Activated CD8-positive, alpha-beta memory T cell treated with anti-CD3 and anti-CD28 coated beads, Interleukin-2, amount 50 U/mL, for 1 hour (primary cell): ENCODE measurements around the gene TWIST2.

Experiments
- DNase-seq: peaks from one replicate; pipeline ENCODE4 v3.0.0-alpha.2; 2020; ENCODE audit errors: extremely low read depth

Gene TWIST2

DNA sequence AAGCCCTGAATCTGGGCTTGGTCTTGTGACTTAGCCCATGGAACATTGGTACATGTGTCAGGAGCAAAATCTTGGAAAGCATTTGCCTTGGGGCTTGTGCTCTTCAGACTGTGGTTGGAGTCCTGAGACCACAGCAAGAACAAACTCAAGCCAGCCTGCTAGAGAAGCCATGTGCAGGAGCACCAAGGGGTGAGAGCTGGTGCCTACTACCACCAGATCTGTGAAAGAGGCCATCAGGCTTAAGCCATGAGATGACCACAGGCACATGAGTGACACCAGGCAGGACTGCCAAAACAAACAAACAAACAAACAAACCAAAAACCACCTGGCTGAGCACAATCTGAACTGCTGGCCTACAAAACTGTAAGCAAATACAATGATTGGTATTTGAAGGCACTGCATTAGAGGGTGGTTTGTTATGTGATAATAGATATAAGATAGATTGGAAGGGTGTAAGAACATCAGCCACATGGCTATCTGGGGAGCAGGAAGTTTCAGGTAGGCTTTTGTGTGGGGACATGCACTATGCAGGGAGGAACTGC is 9.0 kb upstream of the TWIST2 start:
- DNase-seq: no peak

DNA sequence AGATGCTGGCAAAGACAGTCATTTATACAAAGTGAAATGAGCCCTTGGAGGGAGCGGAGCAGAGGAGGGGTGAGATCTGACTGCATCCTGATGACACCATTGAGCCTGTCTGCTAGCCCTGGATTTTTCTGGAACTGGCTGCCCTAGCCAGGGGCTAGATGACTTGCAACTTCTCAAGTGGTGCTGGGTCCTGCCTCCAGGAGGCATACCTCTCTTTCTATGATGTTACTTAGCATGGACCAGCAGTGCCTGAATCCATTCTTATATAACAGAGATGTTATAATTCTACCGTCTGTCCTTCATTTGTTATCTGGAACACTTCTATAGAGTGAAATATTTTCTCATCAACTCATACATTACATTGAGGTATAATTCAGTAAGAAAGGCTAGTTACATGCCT is 8.5 kb upstream of the TWIST2 start:
- DNase-seq: no peak

DNA sequence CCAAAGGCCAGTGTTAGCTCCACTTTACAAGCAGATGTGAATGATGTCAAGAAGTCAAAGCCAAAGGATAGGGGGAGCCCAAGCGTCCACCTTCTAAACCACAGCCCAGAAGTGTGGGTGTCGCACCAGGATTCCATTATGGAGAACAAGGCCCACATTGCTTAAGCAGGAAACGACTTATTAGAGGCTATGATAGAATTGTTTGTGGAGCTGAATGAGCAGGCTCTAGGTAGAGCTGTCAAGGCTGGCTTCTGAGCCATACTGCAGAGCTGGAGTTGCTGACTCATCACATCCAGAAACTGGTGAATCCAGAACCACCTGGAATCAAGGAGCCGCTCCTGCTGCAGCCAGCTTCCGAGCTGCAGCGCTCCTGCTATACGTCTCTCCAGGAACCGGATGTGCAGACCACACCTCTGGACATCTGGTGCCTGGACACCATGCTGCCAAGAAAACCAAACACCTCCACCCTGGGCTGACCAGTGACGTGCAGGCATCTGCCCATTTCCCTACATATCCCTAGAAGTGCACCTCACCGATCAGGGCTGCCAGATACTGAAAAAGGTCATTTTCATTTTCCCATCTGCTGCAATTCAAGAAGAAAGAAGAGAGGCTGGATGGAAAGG is 6.2 kb upstream of the TWIST2 start:
- DNase-seq: no peak

DNA sequence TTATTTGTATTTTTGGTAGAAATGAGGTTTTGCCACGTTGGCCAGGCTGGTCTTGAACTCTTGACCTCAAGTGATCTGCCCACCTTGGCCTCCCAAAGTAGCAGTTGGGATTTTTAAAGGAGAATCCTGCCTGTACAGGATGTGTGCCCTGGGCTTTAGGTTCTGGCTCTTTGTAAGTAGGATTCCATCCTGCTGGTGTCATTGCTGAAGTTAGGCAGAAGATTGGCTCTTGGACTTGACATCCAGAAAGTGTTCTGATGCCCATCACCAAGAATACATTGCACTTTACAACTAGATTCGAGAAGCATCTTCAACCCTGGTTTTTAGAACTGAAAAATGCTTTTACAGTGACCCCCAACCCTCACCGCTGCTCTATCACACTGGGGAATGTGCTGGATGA is 4.4 kb upstream of the TWIST2 start:
- DNase-seq: no peak

DNA sequence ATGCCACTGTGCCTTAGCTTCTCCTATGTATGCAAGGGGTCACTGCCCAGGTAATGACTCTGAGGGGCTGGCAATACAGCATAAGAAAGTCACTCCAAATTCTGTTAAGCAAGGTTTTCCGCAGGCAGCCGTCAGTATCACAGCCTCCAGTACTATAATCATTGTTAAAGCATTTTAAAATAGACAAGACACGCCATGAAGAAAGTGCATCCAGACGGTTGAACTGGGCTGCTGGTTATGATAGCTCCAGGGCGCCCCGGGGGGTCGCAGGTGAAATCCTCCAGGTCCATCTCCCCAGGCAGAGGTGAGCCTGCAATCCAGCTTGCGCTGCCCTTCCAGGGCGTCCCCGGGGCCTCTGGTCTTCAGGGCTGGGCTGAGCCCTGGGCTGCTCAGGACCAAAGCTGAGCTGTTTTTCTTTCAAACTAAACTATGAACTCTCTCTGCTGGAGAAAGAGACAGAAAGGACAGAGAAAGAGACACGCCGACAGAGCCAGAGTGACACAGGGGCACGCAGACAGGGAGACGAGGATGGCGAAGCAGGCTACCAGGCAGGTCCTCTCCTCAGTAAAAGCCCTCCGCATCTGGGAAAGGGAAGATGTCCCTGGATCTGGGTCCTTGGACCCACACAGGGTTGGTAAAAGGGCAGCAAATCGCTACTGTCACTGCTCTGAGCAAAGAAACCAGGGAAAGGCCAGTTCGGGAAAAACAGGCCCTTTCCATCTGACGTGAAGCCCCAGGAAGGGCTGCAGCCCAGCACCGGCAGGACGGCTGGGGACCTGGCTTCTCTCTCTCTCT is 2.1 kb upstream of the TWIST2 start:
- no peak for DNase-seq

DNA sequence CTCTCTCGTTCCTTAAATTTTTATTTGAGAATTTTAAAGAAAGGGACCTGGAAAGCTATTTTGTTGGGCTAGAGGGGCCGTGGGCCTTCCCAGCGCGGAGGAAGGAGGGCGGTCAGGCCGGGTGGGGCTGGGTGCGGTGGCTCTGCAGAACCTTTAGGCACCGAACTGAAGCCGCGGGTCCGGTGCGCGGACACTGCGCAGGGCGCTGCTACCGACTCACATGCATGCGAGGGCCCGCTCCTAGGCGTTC is 1.6 kb upstream of the TWIST2 start:
- no peak for DNase-seq

DNA sequence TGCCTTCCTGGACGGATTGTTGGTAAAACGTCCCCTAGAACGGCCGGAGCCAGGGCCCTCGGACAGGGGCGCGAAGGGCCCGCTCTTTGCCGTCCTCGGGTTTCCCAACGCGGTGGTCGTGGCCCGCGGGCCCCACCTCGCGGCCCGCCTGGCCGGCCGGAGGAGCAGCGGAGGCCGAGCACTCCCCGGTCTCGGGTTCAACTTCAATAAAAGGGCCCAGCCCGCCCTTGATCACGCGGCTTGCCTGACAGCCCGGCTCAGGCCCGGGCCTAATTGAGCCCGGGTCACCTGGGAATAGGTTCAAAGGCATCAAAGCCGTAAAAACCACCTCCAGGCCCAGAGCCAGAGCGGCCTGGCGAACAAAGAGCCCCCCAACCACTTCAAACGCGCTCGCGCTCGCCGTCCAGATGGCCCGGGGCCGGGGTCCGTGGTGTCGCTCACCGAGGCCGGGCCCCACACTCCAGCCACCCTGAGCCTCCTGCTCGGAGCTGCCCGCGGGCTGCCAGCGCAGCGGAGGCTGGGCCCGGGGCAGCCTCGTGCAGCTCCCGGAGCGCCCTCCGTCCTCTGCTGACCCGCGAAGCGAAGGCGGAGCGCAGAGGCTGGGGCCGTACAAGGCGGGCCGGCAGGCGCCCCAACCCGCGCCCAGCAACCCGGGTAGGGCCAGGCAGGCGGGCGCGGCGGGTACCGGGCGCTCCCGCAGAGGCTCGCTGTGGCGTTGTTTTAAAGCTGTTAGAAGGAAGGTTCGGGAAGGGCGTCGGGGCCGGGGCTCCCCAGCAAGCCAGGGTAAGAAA is 1.1 kb upstream of the TWIST2 start:
- no peak for DNase-seq

DNA sequence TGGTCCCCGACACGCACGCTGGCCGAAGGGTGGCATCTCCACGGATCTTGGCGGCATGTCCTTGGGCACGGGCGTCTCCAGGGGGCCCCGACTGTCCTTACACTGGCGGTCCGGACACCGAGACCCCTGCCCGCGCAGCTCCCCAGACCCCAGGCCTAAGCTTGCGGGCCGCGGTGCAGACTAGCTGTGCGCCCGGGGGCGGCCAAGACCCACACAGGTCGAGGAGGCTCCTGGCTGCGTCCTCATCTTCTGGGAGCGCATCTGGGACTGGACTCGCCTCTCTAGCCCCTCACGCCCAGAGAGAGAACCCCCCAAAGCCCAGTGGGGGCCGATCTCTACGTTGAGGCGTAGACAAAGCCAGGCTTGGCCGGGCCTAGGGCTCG is 475 bp upstream of the TWIST2 start:
- DNase-seq: no peak

DNA sequence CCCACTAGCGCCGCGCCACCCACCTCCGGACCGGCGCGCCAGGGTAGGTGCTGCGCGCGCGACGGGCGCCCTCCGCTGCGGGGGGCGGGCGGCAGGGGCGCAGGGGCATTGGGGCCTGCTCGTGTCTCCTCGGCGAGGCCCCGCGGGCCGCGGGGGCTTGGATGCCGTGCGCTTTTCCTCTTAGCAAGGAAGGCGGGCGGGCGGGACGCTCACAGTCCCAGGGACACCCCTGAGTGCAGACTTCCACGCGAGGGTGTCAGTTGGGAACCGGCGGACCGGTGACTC is 748 bp downstream of the TWIST2 start:
- no peak for DNase-seq

DNA sequence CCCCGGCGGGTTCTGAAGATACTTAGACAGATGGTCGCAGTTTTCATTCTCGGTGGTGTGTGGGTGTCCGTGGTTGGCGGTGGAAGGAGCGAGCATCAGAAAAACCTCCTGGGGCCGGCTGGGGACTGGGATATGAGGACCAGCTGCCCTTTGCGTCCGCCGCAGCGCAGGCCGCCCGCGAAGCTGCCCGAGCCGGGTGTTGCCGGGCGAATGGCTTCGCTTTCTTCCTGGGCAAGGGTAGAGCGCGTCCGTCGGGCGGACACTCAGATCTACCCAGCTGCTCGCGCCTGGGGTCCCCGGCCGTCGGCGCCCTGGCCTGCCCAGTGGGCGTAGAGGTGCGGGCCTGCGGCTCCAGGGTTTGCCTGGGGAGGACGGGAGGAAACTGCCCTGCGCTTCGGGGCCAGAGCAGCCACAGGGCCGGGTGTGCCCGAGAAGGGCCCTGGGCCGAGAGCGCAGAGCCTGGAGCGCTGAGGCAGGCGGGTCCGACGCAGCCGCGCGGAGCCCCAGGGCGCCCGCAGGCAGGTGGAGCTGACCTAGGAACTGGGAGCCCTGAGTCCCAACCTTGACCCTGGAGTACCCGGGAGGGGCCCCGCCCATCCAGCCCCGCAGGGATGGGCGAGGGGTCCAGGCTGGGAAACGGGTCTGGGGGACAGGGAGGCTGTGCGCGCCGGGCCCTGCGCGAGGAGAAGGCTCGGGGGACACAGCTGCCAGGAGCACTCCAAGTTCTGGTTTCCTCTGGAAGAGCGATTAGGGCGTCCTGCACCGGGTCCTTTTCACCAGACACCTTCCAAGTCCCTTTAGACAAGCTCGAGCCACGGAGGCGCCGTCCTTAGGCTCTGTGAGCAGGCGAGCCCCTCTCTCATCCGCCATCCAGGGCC is 1.3 kb downstream of the TWIST2 start:
- no peak for DNase-seq

DNA sequence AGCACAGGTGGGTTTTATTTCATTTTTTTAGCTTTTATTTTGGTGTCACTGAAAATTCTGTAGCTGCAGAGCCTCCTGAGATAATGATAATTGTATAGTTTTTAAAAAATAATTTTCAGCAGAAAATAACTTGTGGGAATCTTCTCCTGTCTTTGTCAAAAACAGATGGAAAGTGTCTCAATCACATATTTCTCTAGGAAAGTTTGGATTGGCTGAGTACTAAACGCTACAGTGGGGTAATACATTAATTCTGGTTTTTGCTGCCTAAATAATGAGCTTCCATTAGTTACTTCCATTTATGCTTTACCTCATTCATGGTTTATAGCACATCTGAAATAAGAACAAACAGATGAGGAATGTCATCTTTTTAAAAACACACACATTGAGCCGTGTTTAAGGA is 2.2 kb downstream of the TWIST2 start:
- no peak for DNase-seq

DNA sequence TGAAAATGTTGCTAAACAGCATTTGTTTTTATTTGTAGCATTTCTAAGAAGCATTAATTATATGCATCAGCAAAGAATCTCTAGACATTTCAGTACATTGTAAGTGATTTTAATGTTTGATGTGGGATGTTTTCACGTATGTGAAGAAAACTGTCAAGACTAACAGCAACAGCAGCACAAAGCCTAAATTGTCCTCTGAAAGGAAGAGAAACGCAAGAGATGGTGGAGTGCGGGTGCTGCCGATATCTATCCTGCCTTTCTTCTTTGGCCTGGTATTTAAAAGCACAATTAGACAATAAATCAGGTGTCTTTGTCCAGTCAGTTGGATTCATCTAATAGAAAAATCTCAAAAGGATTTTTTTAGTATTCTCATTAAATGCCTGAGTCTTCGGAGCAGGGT is 3.1 kb downstream of the TWIST2 start:
- DNase-seq: no peak

DNA sequence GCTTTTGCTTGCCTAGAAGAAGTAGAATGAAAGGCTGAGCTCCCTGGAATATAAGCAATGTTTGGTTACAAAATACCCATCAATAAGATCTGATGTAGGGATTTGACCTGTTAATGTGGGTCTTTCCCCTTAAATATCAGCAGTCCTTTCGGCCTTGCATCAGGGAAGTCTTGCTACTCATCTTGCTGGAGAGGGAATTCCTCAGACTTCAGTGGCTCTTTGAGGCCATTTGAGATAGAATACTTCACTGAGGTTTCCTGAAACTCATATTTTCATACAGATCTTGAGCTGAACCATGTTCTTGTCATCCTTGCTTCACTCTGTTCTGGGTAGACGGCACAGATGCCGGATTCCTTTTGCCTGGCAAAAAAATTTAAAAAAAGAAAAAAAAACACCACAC is 3.9 kb downstream of the TWIST2 start:
- DNase-seq: no peak

DNA sequence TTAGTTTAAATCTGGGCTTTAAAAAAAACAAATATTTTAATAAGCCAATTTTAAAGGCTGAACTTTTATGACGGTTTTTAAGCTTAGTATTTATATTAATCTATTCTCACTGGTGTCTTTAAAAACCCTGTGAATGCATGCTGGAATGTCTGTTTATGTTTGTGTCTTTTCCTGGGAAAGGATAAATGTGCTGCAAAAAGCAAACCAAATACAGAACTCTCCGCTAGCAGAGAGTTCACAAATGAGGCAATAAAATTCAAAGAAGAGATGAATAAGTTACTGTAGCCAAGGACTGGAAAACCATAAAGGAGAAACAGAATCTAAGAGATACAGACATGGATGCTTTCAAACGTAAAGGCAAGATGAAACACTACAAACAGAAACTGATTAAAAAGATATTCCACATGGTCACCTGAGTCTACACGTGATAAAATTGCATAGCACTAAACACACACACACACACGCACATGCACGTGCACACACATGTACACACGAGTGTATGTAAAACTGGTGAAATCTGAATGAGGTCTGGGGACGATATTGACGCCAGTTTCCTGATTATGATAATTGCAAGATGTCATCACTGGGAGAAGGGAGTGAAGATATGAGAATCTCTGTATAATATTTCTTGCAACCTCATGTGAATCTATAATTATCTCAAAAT is 4.5 kb downstream of the TWIST2 start:
- DNase-seq: no peak

DNA sequence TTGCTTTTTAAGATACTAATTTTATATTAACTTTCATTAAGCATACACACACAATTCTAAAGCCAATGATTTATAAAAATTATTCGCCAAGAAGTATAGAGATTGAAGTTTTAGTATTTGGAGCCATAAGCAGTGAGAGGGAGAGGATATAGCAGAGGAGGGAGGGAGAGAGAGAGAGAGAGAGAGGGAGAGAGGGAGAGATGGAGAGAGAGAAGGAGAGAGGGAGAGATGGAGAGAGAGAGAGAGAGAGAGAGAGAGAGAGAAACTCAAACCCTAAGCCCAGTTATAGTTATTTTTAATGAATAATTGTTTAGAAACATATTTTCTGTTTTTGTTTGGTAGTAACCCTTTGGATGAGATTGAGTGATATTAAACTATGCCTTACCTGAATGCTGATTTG is 5.3 kb downstream of the TWIST2 start:
- no peak for DNase-seq

DNA sequence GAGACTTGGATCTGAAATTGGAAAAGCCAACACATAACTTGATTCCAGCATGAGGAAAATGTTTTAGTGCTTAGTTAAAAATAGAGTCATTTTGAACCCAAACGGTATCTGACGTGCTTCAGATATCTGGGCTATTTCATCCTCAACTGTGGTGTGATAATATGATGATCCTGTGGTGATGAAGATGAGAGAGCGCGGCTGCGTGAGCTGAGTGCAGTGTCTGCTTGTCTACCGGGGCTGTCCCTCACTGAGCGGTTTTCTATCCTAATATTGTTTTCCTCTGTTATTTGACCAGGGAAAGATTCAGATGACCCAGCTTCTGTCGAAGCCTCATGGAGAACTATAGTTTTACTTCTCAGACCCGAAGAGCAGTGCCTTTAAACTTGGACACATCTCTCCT is 5.8 kb downstream of the TWIST2 start:
- DNase-seq: no peak

DNA sequence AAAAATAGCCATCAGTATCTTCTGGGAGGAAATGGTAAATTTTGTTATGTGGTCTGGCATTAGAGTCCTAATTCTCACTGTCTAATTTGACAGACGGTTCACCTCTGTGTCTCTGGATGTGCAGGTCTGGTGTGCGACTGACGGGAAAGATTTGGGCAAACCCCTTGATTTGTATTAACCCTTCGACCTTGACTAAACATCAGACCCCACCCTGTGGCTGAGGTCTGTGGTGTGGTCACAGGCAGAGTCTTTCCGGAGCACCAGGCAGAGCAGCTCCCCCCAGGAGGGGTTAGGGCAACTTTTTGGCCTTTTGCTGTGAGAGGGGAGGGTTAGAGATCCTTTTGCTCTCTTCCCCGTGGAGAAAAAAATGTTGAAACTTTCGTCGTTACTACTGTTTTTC is 6.4 kb downstream of the TWIST2 start:
- DNase-seq: no peak

DNA sequence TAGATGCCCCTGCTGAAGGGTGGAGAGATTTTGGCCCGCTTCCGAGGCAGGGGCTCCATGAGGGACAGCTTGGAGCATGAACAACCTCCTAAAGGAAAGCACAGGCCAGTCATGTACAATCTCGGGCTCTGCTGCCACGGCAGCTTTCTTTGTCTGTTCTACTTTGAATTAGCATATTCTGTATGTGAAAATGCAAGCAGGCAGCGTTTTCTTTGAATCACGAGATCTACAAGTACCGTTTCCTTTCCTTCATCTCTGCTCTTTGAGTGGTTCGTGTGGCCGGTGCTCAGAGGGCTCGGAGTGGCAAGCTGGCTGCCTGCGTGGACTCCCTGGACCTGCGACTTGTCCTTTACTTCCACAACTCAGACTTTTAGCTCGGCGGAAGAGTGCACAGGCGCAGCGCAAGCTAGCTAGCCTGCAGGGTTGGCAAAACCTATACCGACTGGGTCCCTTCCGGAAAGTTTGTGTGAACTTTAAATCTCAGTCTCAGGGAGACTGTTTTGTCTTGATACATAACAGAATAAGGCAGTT is 6.9 kb downstream of the TWIST2 start:
- no peak for DNase-seq

DNA sequence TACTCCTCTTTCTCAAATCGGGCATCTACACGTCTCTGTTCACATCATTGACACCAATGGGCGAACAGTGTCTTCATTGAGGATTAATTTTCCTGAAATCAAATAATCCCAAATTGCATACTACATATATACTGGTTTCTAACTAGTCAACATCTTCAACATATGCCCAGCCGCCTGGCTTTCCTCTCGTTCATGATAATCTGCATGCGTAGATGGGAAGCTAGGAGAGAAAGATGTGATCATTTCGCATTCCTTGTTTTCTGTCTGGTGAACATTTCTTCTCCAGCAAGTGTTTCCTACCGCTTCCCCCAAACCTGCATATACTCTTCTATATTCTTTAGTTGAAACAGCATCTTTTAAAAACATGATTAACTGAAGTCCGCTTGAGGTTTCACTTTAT is 7.4 kb downstream of the TWIST2 start:
- no peak for DNase-seq

DNA sequence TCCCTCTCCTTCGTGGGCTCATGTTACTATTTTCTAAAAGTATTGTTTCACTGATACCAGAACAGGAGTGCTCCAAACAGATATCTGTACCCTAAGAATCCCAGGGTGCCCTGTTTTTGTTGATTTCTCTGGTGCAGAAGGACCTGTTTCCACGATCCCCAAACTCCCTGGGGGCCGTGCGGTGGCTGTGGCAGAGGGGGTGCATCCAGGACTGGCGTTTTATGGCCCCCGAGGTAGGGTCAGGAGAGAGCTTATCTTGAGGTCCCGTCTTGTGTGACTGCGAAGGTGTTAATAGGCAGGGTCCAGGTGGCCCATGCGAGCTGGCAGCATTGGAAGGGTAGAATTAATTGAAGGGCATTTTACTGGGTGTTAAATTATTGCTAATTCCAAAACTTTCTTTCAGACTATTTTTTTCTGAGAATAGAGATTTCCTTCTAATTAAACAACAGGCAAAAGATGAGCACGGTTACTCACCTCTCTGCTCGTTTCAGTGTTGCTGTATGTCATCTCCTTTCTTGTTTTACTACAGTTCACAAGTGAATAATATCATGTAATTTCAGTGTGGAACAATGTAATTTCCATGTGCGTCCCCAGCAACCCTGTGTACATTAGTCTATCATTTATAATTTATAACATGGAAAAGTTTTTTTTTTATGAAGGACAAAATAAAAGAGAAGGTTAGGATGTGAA is 8.2 kb downstream of the TWIST2 start:
- DNase-seq: no peak
